ENCODE data around the gene MBLAC2.

MBLAC2 gene

DNA sequence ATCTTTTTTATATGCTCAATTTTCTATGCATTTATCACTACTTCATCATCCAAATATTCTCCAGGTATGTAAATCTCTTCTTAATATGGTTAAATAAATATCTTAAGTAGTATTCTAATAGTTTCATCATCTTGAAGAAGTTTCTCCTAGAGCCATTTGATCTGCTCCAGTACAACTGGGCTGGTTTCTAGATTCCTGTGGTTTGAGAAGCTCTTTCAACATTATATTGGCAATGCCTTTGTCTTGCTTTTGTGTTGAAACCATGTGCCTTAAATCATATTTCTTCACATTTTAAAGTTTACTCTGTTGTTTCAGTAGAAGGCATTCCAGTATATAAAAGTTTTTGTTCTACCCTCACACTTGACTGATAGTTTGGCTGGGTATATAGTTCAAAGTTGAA is 27.6 kb downstream of the MBLAC2 start:
- DNase-seq, result no peak

DNA sequence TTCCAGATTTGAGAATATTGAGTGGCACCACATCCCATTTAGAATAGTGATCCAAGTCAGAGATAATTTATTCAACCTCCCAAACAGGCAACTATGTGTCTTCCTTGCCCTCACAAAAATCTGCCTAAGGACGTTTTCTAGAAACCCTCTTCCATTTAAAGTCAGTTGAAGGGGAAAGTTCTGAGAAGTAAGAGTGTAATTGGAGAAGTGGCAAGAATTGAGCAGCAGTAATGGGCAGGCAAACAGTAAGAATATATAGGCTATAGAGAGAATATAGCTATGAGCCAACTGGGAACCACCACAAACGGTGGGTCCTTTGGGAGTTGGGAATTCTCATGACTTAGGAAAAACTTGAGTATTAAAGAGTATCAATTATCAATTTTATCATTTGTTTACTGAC is 33.9 kb downstream of the MBLAC2 start:
- no peak for DNase-seq

DNA sequence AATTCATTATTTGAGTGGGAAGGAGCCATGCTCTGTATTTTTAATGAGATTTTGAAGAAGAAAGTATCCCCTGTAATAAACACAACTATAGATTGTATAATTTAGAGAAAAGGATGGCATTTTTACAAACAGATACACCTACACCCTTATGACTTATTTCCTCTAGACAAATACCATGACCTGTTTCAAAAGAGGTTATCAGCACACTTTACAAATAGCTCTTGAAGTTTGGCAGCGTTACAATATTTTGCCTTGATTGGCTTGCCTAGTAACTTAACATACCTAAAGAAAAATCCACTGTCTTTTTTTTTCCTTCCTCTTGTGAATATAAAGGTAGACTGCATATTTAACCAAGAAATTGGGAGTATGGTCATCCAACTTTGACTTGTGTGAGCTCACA is 36.5 kb downstream of the MBLAC2 start:
- DNase-seq, result no peak

DNA sequence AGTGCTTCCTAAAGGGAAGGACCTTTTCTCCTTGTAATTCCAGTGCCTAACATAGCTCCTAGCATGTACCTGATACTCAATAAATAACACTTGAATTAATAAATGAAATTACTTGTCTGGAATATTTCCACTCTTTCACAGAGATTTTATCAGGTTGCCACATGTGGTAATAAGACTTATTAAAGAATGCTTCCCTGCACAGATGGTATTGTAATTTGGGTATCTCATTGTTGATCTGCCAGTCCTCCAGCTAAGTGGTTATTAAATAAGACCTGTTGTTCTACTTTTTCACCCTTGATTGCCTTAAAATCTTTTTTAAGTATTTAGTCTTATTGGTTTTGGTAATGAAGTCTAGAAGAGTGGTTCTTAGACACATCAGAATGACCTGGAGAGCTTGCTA is 36.9 kb downstream of the MBLAC2 start:
- DNase-seq, result no peak

DNA sequence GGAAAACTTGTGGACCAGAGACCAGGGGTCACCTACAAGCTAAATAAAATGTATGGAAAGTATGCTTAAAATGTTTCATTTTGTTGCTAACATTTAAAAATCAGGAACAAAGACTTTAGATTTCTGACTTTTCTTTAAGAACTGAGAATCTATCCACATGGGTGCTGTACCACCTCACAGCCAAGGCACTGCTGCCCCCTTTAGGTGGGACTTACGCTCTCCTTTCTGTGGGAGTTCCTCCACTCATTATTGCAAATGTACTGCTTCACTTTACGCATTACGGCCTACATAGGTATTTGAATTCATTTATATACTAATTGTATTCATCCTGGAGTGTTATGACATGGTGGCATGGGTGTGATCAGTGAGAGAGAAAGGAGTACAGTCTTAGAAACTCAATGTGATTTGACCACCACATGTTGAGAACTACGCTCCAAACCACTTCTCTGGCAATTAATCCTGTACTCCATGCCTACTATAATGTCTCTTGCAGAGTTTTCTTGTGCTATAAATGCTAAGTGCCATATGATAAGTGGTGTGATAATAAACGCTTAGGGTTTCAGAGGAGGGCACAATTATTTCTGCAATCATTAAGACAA is 40.4 kb downstream of the MBLAC2 start:
- peak; percentile 40 for DNase-seq

DNA sequence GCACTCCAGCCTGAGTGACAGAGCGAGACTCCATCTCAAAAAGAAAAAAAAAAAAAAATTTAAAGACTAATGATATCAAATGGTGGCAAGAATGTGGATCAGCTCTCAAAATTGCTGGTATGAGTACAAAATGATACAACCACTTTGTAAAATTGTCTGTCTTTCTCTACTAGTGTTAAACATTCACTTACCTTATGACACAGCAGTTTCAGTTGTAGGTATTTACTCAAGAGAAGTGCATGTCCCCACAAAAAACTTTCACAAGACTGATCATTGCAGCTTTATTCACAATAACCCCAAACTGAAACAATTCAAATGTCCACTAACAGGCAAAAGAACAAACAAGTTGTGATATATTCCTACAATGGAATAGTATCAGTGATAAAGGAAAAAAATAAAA is 50.3 kb downstream of the MBLAC2 start:
- no peak for DNase-seq

DNA sequence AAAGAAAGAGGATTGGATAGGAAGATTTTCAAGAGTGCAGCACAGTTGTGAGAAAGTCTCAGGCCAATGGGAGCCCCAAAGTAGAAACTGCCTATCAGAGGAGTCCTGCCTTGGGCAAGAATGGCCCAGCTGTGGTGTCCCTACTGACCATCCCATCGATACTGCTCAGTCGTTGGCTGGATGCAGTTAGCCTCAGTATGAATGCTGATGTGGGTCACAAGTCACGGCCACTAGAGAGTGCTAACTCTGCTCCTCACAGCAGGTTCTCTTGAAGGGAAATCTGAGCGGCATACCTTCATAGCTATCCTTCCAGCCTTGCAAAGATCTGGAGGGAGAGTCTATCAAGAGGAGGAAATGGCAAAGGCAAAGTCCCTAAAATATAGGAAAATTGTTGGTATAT is 53.4 kb downstream of the MBLAC2 start:
- no peak for DNase-seq

DNA sequence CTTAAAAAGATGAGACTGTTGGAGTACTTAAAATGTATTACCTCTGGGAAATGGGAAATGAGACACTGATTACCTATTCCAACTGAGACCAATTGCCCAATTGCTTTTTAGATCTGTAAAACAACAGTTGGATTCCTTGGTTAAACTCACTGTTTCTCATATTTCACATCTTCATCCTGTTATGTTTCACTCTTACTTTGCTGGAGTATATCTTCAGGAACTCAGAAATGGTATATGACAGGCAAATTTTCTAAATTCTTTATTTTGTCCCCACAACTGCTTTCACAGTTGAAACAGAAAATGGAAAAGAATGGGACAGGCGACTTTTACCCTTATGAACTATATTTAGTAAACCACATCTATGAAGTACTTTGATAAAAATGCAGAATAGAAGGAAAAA is 56.4 kb downstream of the MBLAC2 start:
- no peak for DNase-seq

DNA sequence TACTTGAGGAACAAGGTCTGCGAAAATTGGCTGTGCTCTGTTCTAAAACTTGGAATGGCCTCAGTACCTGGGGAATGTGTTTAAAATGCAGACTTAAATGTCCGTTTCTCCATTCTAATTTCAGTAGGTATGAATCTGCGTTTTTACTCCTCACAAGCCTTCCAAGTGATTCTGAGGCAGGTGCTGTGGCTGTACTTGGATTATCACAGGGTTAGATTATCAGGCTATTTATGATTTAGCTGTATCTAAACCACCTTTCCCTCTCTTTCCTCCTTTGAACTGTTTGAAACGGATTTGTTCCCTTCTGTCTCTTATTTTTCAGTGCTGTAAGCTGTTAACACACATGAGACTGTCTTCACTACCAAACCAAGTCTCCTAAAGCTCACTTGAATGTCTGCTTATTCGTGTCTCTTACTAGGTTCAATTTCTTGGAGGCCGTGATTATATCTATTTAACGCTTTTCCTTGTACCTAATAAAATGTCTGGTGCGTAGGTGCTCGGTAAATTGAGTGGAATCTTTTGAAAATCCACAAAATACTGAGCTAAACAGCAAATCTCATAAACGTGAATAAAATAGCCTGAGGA is 64.3 kb downstream of the MBLAC2 start:
- no peak for DNase-seq

DNA sequence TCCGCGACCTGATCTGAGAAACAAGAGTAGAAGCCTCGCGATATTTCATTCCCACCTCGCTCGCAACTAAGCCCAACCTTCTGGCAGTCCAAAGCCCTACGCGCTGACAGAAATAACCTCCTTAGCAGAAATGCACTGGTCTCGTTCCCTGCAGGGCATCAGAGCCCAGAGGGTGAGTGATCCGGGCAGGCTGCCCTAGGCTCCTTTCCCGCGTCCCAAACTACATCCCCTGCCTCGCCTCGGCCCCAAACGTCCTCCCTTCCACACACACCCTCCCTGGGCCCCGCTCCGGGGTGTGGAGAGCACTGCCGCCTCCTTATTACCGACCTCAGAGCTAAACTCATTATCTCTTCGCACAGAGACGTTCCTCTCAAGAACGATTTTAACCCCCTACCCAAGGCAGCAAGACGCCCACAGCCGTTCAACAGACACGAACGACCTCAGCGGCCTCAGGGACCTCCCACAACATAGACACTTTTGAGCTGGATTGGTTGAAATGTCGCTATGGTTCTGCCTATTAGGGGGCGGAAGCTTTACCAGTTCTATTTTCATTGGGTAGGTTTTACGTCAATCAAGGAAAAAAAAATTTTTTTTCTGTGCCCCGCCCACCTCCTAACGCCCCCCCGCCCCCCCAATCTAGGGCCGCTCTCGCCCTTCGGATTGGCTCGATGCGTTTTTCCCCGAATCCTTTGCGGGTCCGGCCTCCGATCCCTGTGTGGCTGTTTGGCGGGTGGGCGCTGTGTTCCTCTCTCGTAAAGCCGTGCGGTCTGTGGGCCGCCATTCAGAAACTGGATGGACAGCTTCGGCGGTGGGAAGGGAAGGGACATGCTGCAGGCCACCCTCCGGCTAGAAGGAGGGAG is 65.0 kb downstream of the MBLAC2 start, which contains the start of gene CETN3:
Gene CETN3, minus strand, starts transcription at position 439 of the 860 bp plus-strand sequence. Its CDS starts 95 bp downstream, at position 344.
- DNase-seq, result peak; percentile 87

DNA sequence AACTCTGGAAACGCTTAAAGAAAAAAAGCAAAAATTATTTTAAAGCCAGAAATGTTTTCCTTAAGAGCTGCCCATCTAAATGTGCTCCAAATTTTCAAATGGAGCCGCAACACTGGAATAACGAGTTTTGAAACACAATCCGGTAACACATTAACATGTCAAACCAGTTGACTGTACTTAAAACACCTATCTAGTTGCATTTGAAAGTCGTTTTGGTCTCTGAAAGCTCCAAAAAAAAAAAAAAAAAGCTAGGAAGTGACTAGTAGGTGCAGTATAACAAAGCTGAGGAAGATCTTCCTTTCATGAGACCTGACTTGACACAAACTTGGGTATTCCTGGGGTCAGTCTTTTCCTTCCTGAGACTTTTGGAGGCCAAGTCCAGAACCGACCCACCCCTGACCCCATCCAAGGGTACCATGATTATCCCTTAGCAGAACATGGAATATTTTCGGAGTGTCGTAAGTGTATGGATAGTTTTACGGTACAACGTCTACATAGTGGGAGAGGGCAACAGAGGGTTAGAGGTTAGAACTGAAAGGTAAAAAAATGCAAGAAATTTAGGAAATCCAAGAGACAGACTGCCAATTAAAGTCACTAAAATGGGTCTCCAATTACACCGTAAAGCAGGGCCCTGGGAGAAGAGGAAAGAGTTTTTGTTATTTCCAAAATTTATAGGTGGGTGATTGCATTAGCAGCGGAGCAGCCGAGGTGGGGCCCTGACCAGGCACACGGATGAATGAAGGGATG is 65.8 kb downstream of the MBLAC2 start:
- no peak for DNase-seq

Data from activated T-cell treated with anti-CD3 and anti-CD28 coated beads, Interleukin-2, amount 50 U/mL, for 1 hour (primary cell).